H1 (cell line): ENCODE results near the gene C3orf18. TPM values are rescaled to one million over a fixed set of nuclear protein-coding genes. Genes with fewer than 3 reads are reported as not detected.
A peak's percentile ranks its signal among the peaks of the same experiment; 100 is the strongest.

Experiments
- CTCF ChIA-PET: fragments of 300-600 bp; sonication (Branson Sonifier 250); formaldehyde crosslinking; loops from one replicate; lab custom pipeline; 2021; ENCODE audit not compliant: partially characterized antibody; lab: Charles Lee
- POLR2A ChIA-PET: fragments of 300-600 bp; sonication (Branson Sonifier 250); formaldehyde crosslinking; loops from one replicate; lab custom pipeline; 2021; ENCODE audit warnings: inconsistent platforms; ENCODE audit not compliant: partially characterized antibody; lab: Charles Lee
- DNase-seq, 2 experiments: peaks; one replicate each; pipeline versions ENCODE4 v3.0.0 to v3.0.0-alpha.2; 2010 to 2022; ENCODE audit warnings: low spot score in 2 of 2, low read depth in 1 of 2, mixed read lengths in 1 of 2
- FAIRE-seq: peaks from 2 replicates; lab custom pipeline; 2011; peaks lifted over from hg19 to GRCh38; lab: Jason Lieb, UNC
- H2AFZ ChIP-seq: 2 replicates; pipeline ENCODE4 v1.8.1; 2012; ENCODE audit warnings: low read length, inconsistent platforms
- H2AK5ac ChIP-seq: 2 replicates; pipeline ENCODE4 v1.6.1; 2013; ENCODE audit warnings: low read depth, low read length
- H2BK120ac ChIP-seq: replicated peaks from 2 replicates; pipeline ENCODE3; 2013; ENCODE audit warnings: low read depth, low read length, inconsistent platforms
- H2BK12ac ChIP-seq: 2 replicates; pipeline ENCODE4 v1.6.1; 2013; ENCODE audit warnings: low read depth, low read length
- H2BK15ac ChIP-seq: 2 replicates; pipeline ENCODE4 v1.6.1; 2013; ENCODE audit warnings: low read length
- H2BK20ac ChIP-seq: 2 replicates; pipeline ENCODE4 v1.6.1; 2013; ENCODE audit warnings: low read length
- H2BK5ac ChIP-seq: 2 replicates; pipeline ENCODE4 v1.6.1; 2013; ENCODE audit warnings: low read depth, low read length
- H3K14ac ChIP-seq: 2 replicates; pipeline ENCODE4 v1.6.1; 2013; ENCODE audit warnings: inconsistent platforms; ENCODE audit not compliant: insufficient read length
- H3K18ac ChIP-seq: 2 replicates; pipeline ENCODE4 v1.6.1; 2013; ENCODE audit warnings: low read length; ENCODE audit errors: extremely low read depth
- H3K23ac ChIP-seq: 2 replicates; pipeline ENCODE4 v1.6.1; 2013; ENCODE audit warnings: inconsistent platforms; ENCODE audit not compliant: insufficient read length
- H3K23me2 ChIP-seq: 2 replicates; pipeline ENCODE4 v1.6.1; 2013; ENCODE audit warnings: low read depth, low read length
- H3K27ac ChIP-seq: 2 replicates; pipeline ENCODE4 v1.6.1; 2011; ENCODE audit warnings: low read depth, low read length, inconsistent platforms
- H3K27me3 ChIP-seq, 4 experiments: replicated peaks in 1 of 4; 1 replicate in 1 of 4; 2 replicates in 3 of 4; pipeline versions ENCODE4 v1.6.1 to v1.8.1; 2011 to 2013; ENCODE audit warnings: low read length in 3 of 4, mild to moderate bottlenecking in 3 of 4, inconsistent platforms in 2 of 4, mixed read lengths in 2 of 4, moderate library complexity in 1 of 4; ENCODE audit not compliant: control insufficient read depth in 3 of 4, insufficient read depth in 3 of 4; ENCODE audit errors: extremely low read depth in 1 of 4
- H3K36me3 ChIP-seq, 4 experiments: 2 replicates each; pipeline versions ENCODE4 v1.6.1 to v1.8.1; 2011 to 2013; ENCODE audit warnings: mild to moderate bottlenecking in 4 of 4, low read length in 3 of 4, moderate library complexity in 2 of 4, control low read depth in 1 of 4, inconsistent platforms in 1 of 4; ENCODE audit not compliant: insufficient read depth in 4 of 4, control insufficient read depth in 2 of 4
- H3K4ac ChIP-seq: replicated peaks from 2 replicates; pipeline ENCODE3; 2013; ENCODE audit warnings: low read length, low read depth, mixed read lengths, inconsistent platforms; ENCODE audit not compliant: insufficient read length
- H3K4me1 ChIP-seq, 4 experiments: replicated peaks in 1 of 4; 1 replicate in 1 of 4; 2 replicates in 3 of 4; pipeline versions ENCODE4 v1.6.1 to v1.8.1; 2011 to 2013; ENCODE audit warnings: low read length in 3 of 4, inconsistent platforms in 2 of 4, mixed read lengths in 1 of 4; ENCODE audit not compliant: insufficient read depth in 4 of 4, control insufficient read depth in 3 of 4
- H3K4me2 ChIP-seq, 2 experiments: 2 replicates each; pipeline versions ENCODE4 v1.6.1 to v1.8.1; 2011 to 2013; ENCODE audit warnings: low read depth in 2 of 2, low read length in 2 of 2, control low read depth in 1 of 2, inconsistent platforms in 1 of 2, mild to moderate bottlenecking in 1 of 2; ENCODE audit not compliant: insufficient read depth in 1 of 2
- H3K4me3 ChIP-seq, 4 experiments: fragments of 200-600, 300-600 bp in 1 of 4; sonication (generic), shearing (Covaris generic), sonication (Bioruptor Twin) in 1 of 4; 2 replicates each; pipeline versions ENCODE4 v1.5.1 to v1.8.1; 2011 to 2016; ENCODE audit warnings: low read length in 4 of 4, low read depth in 3 of 4, control low read depth in 2 of 4, inconsistent platforms in 2 of 4, mild to moderate bottlenecking in 2 of 4, mixed read lengths in 1 of 4, moderate library complexity in 1 of 4; ENCODE audit not compliant: insufficient read depth in 2 of 4; ENCODE audit errors: extremely low read depth in 1 of 4
- H3K56ac ChIP-seq: replicated peaks from 2 replicates; pipeline ENCODE3; 2013; ENCODE audit warnings: low read depth, mild to moderate bottlenecking, mixed read lengths, low read length, inconsistent platforms; ENCODE audit not compliant: insufficient read length
- H3K79me1 ChIP-seq: 2 replicates; pipeline ENCODE4 v1.6.1; 2013; ENCODE audit warnings: low read depth, low read length, control low read depth
- H3K79me2 ChIP-seq, 2 experiments: 2 replicates each; pipeline versions ENCODE4 v1.6.1 to v1.8.1; 2012 to 2013; ENCODE audit warnings: low read length in 2 of 2, mild to moderate bottlenecking in 2 of 2, inconsistent platforms in 1 of 2; ENCODE audit not compliant: insufficient read depth in 2 of 2, control insufficient read depth in 1 of 2
- H3K9ac ChIP-seq, 4 experiments: replicated peaks in 1 of 4; 1 replicate in 1 of 4; 2 replicates in 3 of 4; pipeline versions ENCODE4 v1.6.1 to v1.8.1; 2011 to 2013; ENCODE audit warnings: low read depth in 3 of 4, low read length in 3 of 4, control low read depth in 2 of 4, mild to moderate bottlenecking in 2 of 4, moderate library complexity in 2 of 4, inconsistent platforms in 1 of 4; ENCODE audit errors: extremely low read depth in 1 of 4
- H3K9me3 ChIP-seq, 2 experiments: 2 replicates each; pipeline versions ENCODE4 v1.6.1 to v1.8.1; 2012 to 2013; ENCODE audit warnings: mild to moderate bottlenecking in 2 of 2, moderate library complexity in 2 of 2, control low read depth in 1 of 2, inconsistent platforms in 1 of 2, low read depth in 1 of 2, low read length in 1 of 2, mixed read lengths in 1 of 2; ENCODE audit not compliant: insufficient read depth in 2 of 2
- H4K20me1 ChIP-seq, 2 experiments: replicated peaks in 1 of 2; 2 replicates each; pipeline versions ENCODE3 to v1.8.1; 2011 to 2013; ENCODE audit warnings: inconsistent platforms in 2 of 2, low read length in 2 of 2, mild to moderate bottlenecking in 1 of 2; ENCODE audit not compliant: insufficient read depth in 2 of 2, control insufficient read depth in 1 of 2
- H4K5ac ChIP-seq: 2 replicates; pipeline ENCODE4 v1.6.1; 2013; ENCODE audit warnings: low read length, low read depth, mixed read lengths, inconsistent platforms; ENCODE audit not compliant: insufficient read length
- H4K8ac ChIP-seq: 2 replicates; pipeline ENCODE4 v1.8.0; 2013; ENCODE audit warnings: mild to moderate bottlenecking, moderate library complexity, low read length, inconsistent platforms; ENCODE audit not compliant: insufficient read depth; ENCODE audit errors: extremely low read depth
- H4K91ac ChIP-seq: replicated peaks from 2 replicates; pipeline ENCODE3; 2013; ENCODE audit warnings: low read length, mixed read lengths, inconsistent platforms; ENCODE audit not compliant: insufficient read length
- ASH2L ChIP-seq: fragments of 200-600, 300-600 bp; sonication (generic); IDR thresholded peaks from one replicate; pipeline ENCODE4 v1.7.1; 2017; ENCODE audit warnings: low read length
- E2F6 ChIP-seq: IDR thresholded peaks from 2 replicates; pipeline ENCODE4 v1.6.1; 2012; ENCODE audit warnings: inconsistent platforms
- EGR1 ChIP-seq: IDR thresholded peaks from 2 replicates; pipeline ENCODE4 v1.6.1; 2011; ENCODE audit warnings: low read depth, low read length, borderline replicate concordance
- EZH2 ChIP-seq: fragments of 200-600 bp; sonication (generic); IDR thresholded peaks from 2 replicates; pipeline ENCODE4 v1.7.1; 2012; ENCODE audit warnings: low read depth, mild to moderate bottlenecking, moderate library complexity, low read length, inconsistent platforms; ENCODE audit not compliant: severe bottlenecking
- MAFK ChIP-seq: IDR thresholded peaks from 2 replicates; pipeline ENCODE4 v1.6.1; 2012; ENCODE audit warnings: low read depth, mild to moderate bottlenecking, improper control_type of control experiment, low read length
- POU5F1 ChIP-seq: IDR thresholded peaks from 2 replicates; pipeline ENCODE4 v1.6.1; 2011; ENCODE audit warnings: low read depth, mild to moderate bottlenecking, low read length, moderate library complexity
- RBBP5 ChIP-seq: IDR thresholded peaks from 2 replicates; pipeline ENCODE4 v1.7.1; 2012; ENCODE audit warnings: low read depth, mild to moderate bottlenecking, inconsistent platforms, low read length, moderate library complexity, borderline replicate concordance
- RXRA ChIP-seq: IDR thresholded peaks from 2 replicates; pipeline ENCODE4 v1.6.1; 2011; ENCODE audit warnings: low read depth, mild to moderate bottlenecking, low read length, moderate library complexity; ENCODE audit not compliant: insufficient read depth
- TAF7 ChIP-seq: optimal IDR thresholded peaks from 2 replicates; pipeline ENCODE3; 2011; ENCODE audit warnings: low read depth, mild to moderate bottlenecking, inconsistent platforms, low read length, moderate library complexity, borderline replicate concordance
- ZNF274 ChIP-seq: IDR thresholded peaks from 2 replicates; pipeline ENCODE4 v1.7.0; 2012; ENCODE audit warnings: low read length, borderline replicate concordance; ENCODE audit errors: extremely low read depth
- WGBS, 2 experiments: shearing (Covaris generic) in 1 of 2; methylation state at CpG; one replicate each; pipeline versions ENCODE4 v1.1.6 to v1.1.7; 2013 to 2015; ENCODE audit warnings: low lambda C conversion rate in 2 of 2, mixed read lengths in 2 of 2, inconsistent platforms in 1 of 2, low coverage in 1 of 2, missing lambda C conversion rate in 1 of 2; ENCODE audit not compliant: insufficient replicate concordance in 2 of 2, insufficient coverage in 1 of 2, insufficient read length in 1 of 2; ENCODE audit errors: extremely low coverage in 1 of 2, missing lambda C conversion rate in 1 of 2; 5-methylcytosine and 5-hydroxymethylcytosine counted together
- polyA plus RNA-seq, 7 experiments: library from polyadenylated mRNA; depleted of rRNA in 3 of 7; stranded (reverse) in 5 of 7; unstranded in 2 of 7; fragments of >200 nt in 5 of 7; fragments of 200-250 nt in 2 of 7; gene quantifications; 1 replicate in 5 of 7; 2 replicates in 1 of 7; 4 replicates in 1 of 7; pipeline versions ENCODE4 v1.2.1 to v1.2.3, GENCODE V29; 2011 to 2013; ENCODE audit warnings: missing spikeins in 2 of 7, mixed read lengths in 2 of 7
- total RNA-seq: library from RNA; stranded (reverse); fragmentation: NEBNext Ultra II Directional; extraction: Animal tissue kit (Norgen Biotek cat#: 25700); gene quantifications from 2 replicates; pipeline ENCODE4 v1.2.1, GENCODE V29; 2021

Gene C3orf18
- total and polyA plus RNA-seq, 2 of the 8 experiments (the other 6 are each of a cell fraction or from before 2014, with no cell fraction given): 7.5 to 15.0 TPM

- peak overlapping the region; percentile 38 to 65 for H3K4me2 ChIP-seq
- H3K18ac ChIP-seq: no peak overlapping the region; the same call in 1 of the 2 replicates
- H2BK120ac ChIP-seq: no peak overlapping the region
- FAIRE-seq: no peak
- H4K5ac ChIP-seq: no peak overlapping the region
- peaks cover 0 to 15% (median 14%) of the 10 kb centered on the region in 4 experiments; a peak in 5 of 7 replicates for H3K27me3 ChIP-seq
- H3K4me1 ChIP-seq: peaks cover 0 to 27% (median 13%) of the 10 kb centered on the region in 4 experiments; a peak in 6 of 7 replicates
- H3K79me2 ChIP-seq: no peaks in the 10 kb centered on the region
- no peaks in the 10 kb centered on the region for H3K9me3 ChIP-seq
- H3K36me3 ChIP-seq: no peaks in the 10 kb centered on the region
- peak in 1 of 2 experiments; percentile 68 for DNase-seq
- H3K4me3 ChIP-seq: peak overlapping the region in 3 of 4 experiments; percentile 21 to 52 (median 22); a peak in 5 of 8 replicates
- no peak overlapping the region for H4K8ac ChIP-seq
- H2BK20ac ChIP-seq: 0 out of 2 replicates have a peak overlapping the region, but pooled peaks have one; percentile 48
- H3K4ac ChIP-seq: peak overlapping the region; percentile 19
- peaks cover 1% of the 10 kb centered on the region; the same call in 1 of the 2 replicates for H3K23me2 ChIP-seq
- H2BK15ac ChIP-seq: 0 out of 2 replicates have a peak overlapping the region, but pooled peaks have one; percentile 46
- H2BK12ac ChIP-seq: peak overlapping the region; percentile 27; the same call in 1 of the 2 replicates
- POLR2A ChIA-PET: no interaction called here
- WGBS, 2 experiments: 21% methylated on average over 31 of the region's 48 CpGs; no CpG with 5 or more reads in 1 of the 2 experiments
- H3K27ac ChIP-seq: no peak overlapping the region
- no peak overlapping the region for H3K56ac ChIP-seq
- H2BK5ac ChIP-seq: no peak overlapping the region
- no peak overlapping the region; a peak in 1 of 7 replicates for H3K9ac ChIP-seq
- peak overlapping the region; percentile 68; the same call in 1 of the 2 replicates for H2AFZ ChIP-seq
- H3K79me1 ChIP-seq: no peaks in the 10 kb centered on the region
- no peak overlapping the region for H3K23ac ChIP-seq
- CTCF ChIA-PET: interaction anchor here (0.7 to 2.1 kb wide), 2 partner anchors 12 to 21 kb away, joined by 3 to 11 read pairs; no protein-coding TSS in a partner anchor
- H4K20me1 ChIP-seq: no peaks in the 10 kb centered on the region
- H3K14ac ChIP-seq: no peak overlapping the region
- H4K91ac ChIP-seq: peak overlapping the region; percentile 46
- no peak overlapping the region for H2AK5ac ChIP-seq
- TF ChIP-seq EZH2 (no peak), ZNF274 (no peak), TAF7 (no peak), RXRA (no peak), MAFK (no peak), EGR1 (no peak), ASH2L (no peak), RBBP5 (no peak), POU5F1 (no peak), E2F6 (no peak)
Measured at GRCh38 chr3:50530001-50530970, 37.3 kb downstream of the C3orf18 start.
